ENCODE results near the gene FER. TPM values are rescaled to one million over a fixed set of nuclear protein-coding genes. Genes with fewer than 3 reads are reported as not detected.

FER gene
- total and polyA plus RNA-seq, 9 of the 15 experiments (the other 6 are each of a cell fraction or from before 2014, with no cell fraction given) = 6.7 to 18.2 (median 8.9) TPM

GRCh38 chr5:108900668-108901067 lies 153.0 kb downstream of the FER start:
- Histone ChIP-seq H3K79me2 (ENCODE audit: control insufficient read depth, insufficient read depth, low read length) (no peaks in the 10 kb centered on the region), H3K4me2 (ENCODE audit: insufficient read depth, low read length) (no peak overlapping the region), H3K4me3 (no peak overlapping the region), H3K27ac (ENCODE audit: extremely low read depth, low read depth, low read length) (no peak overlapping the region), H4K20me1 (replicated peaks; ENCODE audit: control insufficient read depth, insufficient read depth, low read length) (no peaks in the 10 kb centered on the region), H3K9me3 (replicated peaks; ENCODE audit: control insufficient read depth, insufficient read depth, low read depth, low read length) (no peaks in the 10 kb centered on the region), H2AFZ (ENCODE audit: low read depth, low read length) (no peak overlapping the region), H3K9ac (ENCODE audit: insufficient read depth in 1 of 2, low read depth in 2 of 2, low read length in 2 of 2) (no peak overlapping the region), H3K9me1 (ENCODE audit: control insufficient read depth, insufficient read depth, low read length) (no peaks in the 10 kb centered on the region), H3K4me1 (replicated peaks in 1 of 2; ENCODE audit: control insufficient read depth in 2 of 2, insufficient read depth in 2 of 2, low read length in 2 of 2) (no peaks in the 10 kb centered on the region), H3K27me3 (ENCODE audit: control insufficient read depth in 2 of 2, insufficient read depth in 2 of 2, low read length in 2 of 2) (no peaks in the 10 kb centered on the region), H3K36me3 (ENCODE audit: control insufficient read depth, insufficient read depth, low read length) (no peaks in the 10 kb centered on the region)
- intact Hi-C loops (cut with micrococcal nuclease) = no loop called here
- POLR2A ChIA-PET = no interaction called here
- no TSS peak for BruUV-seq (replicated peaks)
- WGBS (ENCODE audit: insufficient coverage, low coverage, missing lambda C conversion rate) = 67% methylated on average over 3 of the region's 3 CpGs
- in situ Hi-C loops (cut with MboI) = no loop called here
- CTCF ChIA-PET (ENCODE audit: low intra/inter-chr PET ratio) = no interaction called here
- FAIRE-seq (no peak), DNase-seq (ENCODE audit: extremely low read depth in 1 of 4, low spot score in 3 of 4) (no peak), ATAC-seq (no peak)
- TF ChIP-seq ZNF12 (CRISPR knock-in tag; IDR thresholded peaks at IDR 0.05) (no peak), PML (IDR thresholded peaks at IDR 0.05; ENCODE audit: low read length) (no peak), USF2 (CRISPR knock-in tag; IDR thresholded peaks at IDR 0.05) (no peak), POU5F1 (IDR thresholded peaks at IDR 0.05; ENCODE audit: borderline replicate concordance, low read depth, low read length, partially characterized antibody) (no peak), PHF20 (IDR thresholded peaks at IDR 0.05; ENCODE audit: partially characterized antibody) (no peak), MXI1 (IDR thresholded peaks at IDR 0.05; ENCODE audit: low read depth, low read length) (no peak), RFX1 (IDR thresholded peaks at IDR 0.05) (no peak), ZNF324 (CRISPR knock-in tag; IDR thresholded peaks at IDR 0.05) (no peak), ZNF668 (CRISPR knock-in tag; IDR thresholded peaks at IDR 0.05) (no peak), IRF1 (CRISPR knock-in tag; IDR thresholded peaks at IDR 0.05; ENCODE audit: borderline replicate concordance) (no peak)
- TF ChIP-seq, protein P1, sequence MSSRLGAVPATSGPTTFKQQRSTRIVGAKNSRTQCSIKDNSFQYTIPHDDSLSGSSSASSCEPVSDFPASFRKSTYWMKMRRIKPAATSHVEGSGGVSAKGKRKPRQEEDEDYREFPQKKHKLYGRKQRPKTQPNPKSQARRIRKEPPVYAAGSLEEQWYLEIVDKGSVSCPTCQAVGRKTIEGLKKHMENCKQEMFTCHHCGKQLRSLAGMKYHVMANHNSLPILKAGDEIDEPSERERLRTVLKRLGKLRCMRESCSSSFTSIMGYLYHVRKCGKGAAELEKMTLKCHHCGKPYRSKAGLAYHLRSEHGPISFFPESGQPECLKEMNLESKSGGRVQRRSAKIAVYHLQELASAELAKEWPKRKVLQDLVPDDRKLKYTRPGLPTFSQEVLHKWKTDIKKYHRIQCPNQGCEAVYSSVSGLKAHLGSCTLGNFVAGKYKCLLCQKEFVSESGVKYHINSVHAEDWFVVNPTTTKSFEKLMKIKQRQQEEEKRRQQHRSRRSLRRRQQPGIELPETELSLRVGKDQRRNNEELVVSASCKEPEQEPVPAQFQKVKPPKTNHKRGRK (tag; IDR thresholded peaks at IDR 0.05) = no peak
